Thoracic aorta (tissue), 2 donors: Measurements from ENCODE around the gene STIL. TPM values are rescaled to one million over a fixed set of nuclear protein-coding genes. Genes with fewer than 3 reads are reported as not detected.
A peak's percentile ranks its signal among the peaks of the same experiment; 100 is the strongest.
"Not testable (repeated sequence)": the region's sequence is repeated elsewhere in the genome, so short reads cannot be mapped to it uniquely, and the experiment has no call there.

Experiments
- ATAC-seq: fragments of 150-250 bp; one replicate; pipeline ENCODE4 v1.8.0; 2017; ENCODE audit warnings: low read depth; ENCODE audit not compliant: insufficient number of reproducible peaks, low FRiP score
- DNase-seq: peaks from one replicate; pipeline ENCODE4 v3.0.0-alpha.2; 2020; ENCODE audit warnings: low spot score
- H3K27ac ChIP-seq, 2 donors: fragments of 200-600 bp; sonication (generic); 1 replicate in 1 of 2; 2 replicates in 1 of 2; pipeline ENCODE4 v1.5.1; 2016; ENCODE audit warnings: mild to moderate bottlenecking in 2 of 2, moderate library complexity in 2 of 2
- H3K27me3 ChIP-seq: fragments of 200-600 bp; sonication (generic); replicated peaks from 2 replicates; pipeline ENCODE4 v1.6.0; 2016; ENCODE audit warnings: mild to moderate bottlenecking; ENCODE audit not compliant: insufficient read depth
- H3K36me3 ChIP-seq: fragments of 200-600 bp; sonication (generic); one replicate; pipeline ENCODE4 v1.5.1; 2016
- H3K4me1 ChIP-seq, 2 donors: fragments of 200-600 bp; sonication (generic); 1 replicate in 1 of 2; 2 replicates in 1 of 2; pipeline versions ENCODE4 v1.5.1 to v1.6.0; 2016; ENCODE audit warnings: low read depth in 2 of 2, mild to moderate bottlenecking in 1 of 2; ENCODE audit not compliant: control insufficient read depth in 1 of 2
- H3K4me3 ChIP-seq: fragments of 200-600 bp; sonication (generic); 2 replicates; pipeline ENCODE4 v1.5.1; 2016; ENCODE audit warnings: mild to moderate bottlenecking
- H3K9me3 ChIP-seq: fragments of 200-600 bp; sonication (generic); 2 replicates; pipeline ENCODE4 v1.5.1; 2016
- CTCF ChIP-seq: fragments of 200-600 bp; sonication (generic); IDR thresholded peaks from one replicate; pipeline ENCODE4 v1.5.1; 2019; ENCODE audit warnings: antibody characterized with exemption
- total RNA-seq, 2 donors: library from RNA; depleted of rRNA; stranded (reverse); fragments of >200 nt; gene quantifications; one replicate each; pipeline versions ENCODE4 v1.1.0 to v1.2.3, GENCODE V29; 2016

The STIL gene
- total RNA-seq, 2 donors from 2014 or later = 1.1 to 2.2 TPM

- H3K27me3 ChIP-seq = no peaks in the 10 kb centered on the region
- H3K4me1 ChIP-seq = peaks cover 13 to 14% of the 10 kb centered on the region in 2 donors
- no peaks in the 10 kb centered on the region for H3K9me3 ChIP-seq
- no peak for ATAC-seq
- H3K4me3 ChIP-seq = no peak overlapping the region
- H3K36me3 ChIP-seq = no peaks in the 10 kb centered on the region
- no peak for TF ChIP-seq CTCF
- peak overlapping the region in 1 of 2 donors; percentile 49 for H3K27ac ChIP-seq
- DNase-seq = no peak
Observed at GRCh38 chr1:47298025-47298699, 15.8 kb downstream of the STIL start.

- TF ChIP-seq CTCF = no peak
- no peak overlapping the region for H3K27ac ChIP-seq
- H3K4me1 ChIP-seq = peaks cover 13 to 14% of the 10 kb centered on the region in 2 donors
- H3K4me3 ChIP-seq = no peak overlapping the region
- DNase-seq (no peak), ATAC-seq (no peak)
- H3K36me3 ChIP-seq = no peaks in the 10 kb centered on the region
- H3K27me3 ChIP-seq = no peaks in the 10 kb centered on the region
- no peaks in the 10 kb centered on the region for H3K9me3 ChIP-seq
Observed at GRCh38 chr1:47295579-47295978, 18.4 kb downstream of the STIL start.

- not testable (repeated sequence) for DNase-seq, H3K9me3 ChIP-seq, ATAC-seq, H3K27me3 ChIP-seq, H3K36me3 ChIP-seq, H3K4me3 ChIP-seq, H3K27ac ChIP-seq
- H3K4me1 ChIP-seq = peaks cover 13 to 14% of the 10 kb centered on the region in 2 donors
Observed at GRCh38 chr1:47294863-47295262, 19.1 kb downstream of the STIL start.

GRCh38 chr1:47288116-47288515 is 25.8 kb downstream of the STIL start:
- not testable (repeated sequence) for DNase-seq, H3K36me3 ChIP-seq, H3K4me1 ChIP-seq, H3K27ac ChIP-seq, H3K27me3 ChIP-seq, H3K4me3 ChIP-seq, ATAC-seq, H3K9me3 ChIP-seq

- no peak for TF ChIP-seq CTCF
- no peaks in the 10 kb centered on the region for H3K4me1 ChIP-seq
- DNase-seq (no peak), ATAC-seq (no peak)
- no peaks in the 10 kb centered on the region for H3K36me3 ChIP-seq
- H3K9me3 ChIP-seq = no peaks in the 10 kb centered on the region
- H3K4me3 ChIP-seq = no peak overlapping the region
- no peaks in the 10 kb centered on the region for H3K27me3 ChIP-seq
- no peak overlapping the region for H3K27ac ChIP-seq
Observed at GRCh38 chr1:47280142-47280541, 33.8 kb downstream of the STIL start.

- H3K9me3 ChIP-seq = no peaks in the 10 kb centered on the region
- TF ChIP-seq CTCF = no peak
- no peaks in the 10 kb centered on the region for H3K27me3 ChIP-seq
Observed at GRCh38 chr1:47276850-47277249, 37.1 kb downstream of the STIL start.

GRCh38 chr1:47275811-47276210 is 38.1 kb downstream of the STIL start:
- not testable (repeated sequence) for H3K9me3 ChIP-seq, H3K27me3 ChIP-seq, DNase-seq, H3K4me3 ChIP-seq, H3K27ac ChIP-seq, ATAC-seq, H3K36me3 ChIP-seq, H3K4me1 ChIP-seq

More at GRCh38 chr1:47276850-47277249, 37.1 kb downstream of the STIL start:
- H3K27ac ChIP-seq = no peak overlapping the region
- no peak overlapping the region for H3K4me3 ChIP-seq
- H3K4me1 ChIP-seq = no peaks in the 10 kb centered on the region
- DNase-seq = no peak
- H3K36me3 ChIP-seq = no peaks in the 10 kb centered on the region
- no peak for ATAC-seq

GRCh38 chr1:47265529-47265928 is 48.4 kb downstream of the STIL start:
- not testable (repeated sequence) for H3K27ac ChIP-seq, H3K4me1 ChIP-seq, H3K9me3 ChIP-seq, DNase-seq, H3K27me3 ChIP-seq, H3K4me3 ChIP-seq, H3K36me3 ChIP-seq, ATAC-seq
